Spleen (tissue), 11 donors: ENCODE results near the gene SH3BP4. TPM values are rescaled to one million over a fixed set of nuclear protein-coding genes. Genes with fewer than 3 reads are reported as not detected.

Source experiments
- DNase-seq: peaks from one replicate; pipeline ENCODE4 v3.0.0-alpha.2; 2020
- H3K27ac ChIP-seq, 8 donors: fragments of 200-600 bp; sonication (generic) in 7 of 8; 1 replicate in 4 of 8; 2 replicates in 4 of 8; pipeline versions ENCODE4 v1.5.0 to v1.8.0; 2016 to 2021; ENCODE audit warnings: inconsistent platforms in 4 of 8, mild to moderate bottlenecking in 4 of 8, moderate library complexity in 1 of 8
- H3K27me3 ChIP-seq, 7 donors: fragments of 200-600 bp; sonication (generic) in 6 of 7; replicated peaks in 1 of 7; 1 replicate in 4 of 7; 2 replicates in 3 of 7; pipeline versions ENCODE4 v1.5.0 to v1.8.0; 2016 to 2021; ENCODE audit warnings: inconsistent platforms in 3 of 7, mild to moderate bottlenecking in 1 of 7
- H3K36me3 ChIP-seq, 6 donors: fragments of 200-600 bp; sonication (generic) in 5 of 6; 1 replicate in 4 of 6; 2 replicates in 2 of 6; pipeline versions ENCODE4 v1.5.0 to v1.8.0; 2016 to 2021; ENCODE audit warnings: inconsistent platforms in 2 of 6
- H3K4me1 ChIP-seq, 6 donors: fragments of 200-600 bp; sonication (generic) in 5 of 6; 1 replicate in 3 of 6; 2 replicates in 3 of 6; pipeline versions ENCODE4 v1.5.0 to v1.8.0; 2016 to 2021; ENCODE audit warnings: inconsistent platforms in 3 of 6
- H3K4me3 ChIP-seq, 8 donors: fragments of 200-600 bp; sonication (generic) in 7 of 8; 1 replicate in 4 of 8; 2 replicates in 4 of 8; pipeline versions ENCODE4 v1.5.0 to v1.8.0; 2016 to 2021; ENCODE audit warnings: inconsistent platforms in 4 of 8, mild to moderate bottlenecking in 4 of 8, moderate library complexity in 2 of 8
- H3K9me3 ChIP-seq, 8 donors: fragments of 200-600 bp; sonication (generic) in 7 of 8; 1 replicate in 4 of 8; 2 replicates in 4 of 8; pipeline versions ENCODE4 v1.5.0 to v1.8.0; 2016 to 2021; ENCODE audit warnings: inconsistent platforms in 4 of 8
- CTCF ChIP-seq, 11 experiments: fragments of 200-600 bp in 7 of 11; fragments of 450-650 bp in 4 of 11; sonication (generic) in 4 of 11; IDR thresholded peaks in 8 of 11; conservative IDR thresholded peaks in 3 of 11; 1 replicate in 7 of 11; 2 replicates in 4 of 11; pipeline versions ENCODE4 v1.4.0 to v1.8.0; 2016 to 2021; ENCODE audit warnings: antibody characterized with exemption in 11 of 11, inconsistent platforms in 4 of 11, mild to moderate bottlenecking in 1 of 11
- POLR2A ChIP-seq, 3 donors: fragments of 450-650 bp; IDR thresholded peaks; one replicate each; pipeline ENCODE4 v1.5.1; 2017; ENCODE audit warnings: antibody characterized with exemption in 3 of 3, mild to moderate bottlenecking in 1 of 3
- POLR2AphosphoS5 ChIP-seq, 3 donors: sonication (generic); formaldehyde crosslinking; IDR thresholded peaks; one replicate each; pipeline ENCODE4 v1.5.1; 2017; ENCODE audit warnings: antibody characterized with exemption in 3 of 3
- WGBS, 5 donors: extraction: QIAGEN DNeasy Blood & Tissue Kit in 3 of 5; methylation state at CpG; one replicate each; pipeline versions ENCODE4 v1.1.5 to v1.1.7; 2013 to 2018; 5-methylcytosine and 5-hydroxymethylcytosine counted together
- intact Hi-C: fragments of 100-400 bp; cut with DNase I; formaldehyde crosslinking; loops from one replicate; pipeline ENCODE4 v1.15.0; 2023; ENCODE audit warnings: low total_unique reads
- polyA plus RNA-seq, 3 donors: library from polyadenylated mRNA; stranded (reverse); fragments of 200-250 nt; gene quantifications; one replicate each; pipeline ENCODE4 v1.2.1, GENCODE V29; 2013
- total RNA-seq, 7 donors: library from RNA; depleted of rRNA in 3 of 7; stranded (reverse); fragments of >200 nt in 3 of 7; fragmentation: NEBNext Ultra II Directional in 4 of 7; extraction: Animal tissue kit (Norgen Biotek cat#: 25700) in 4 of 7; gene quantifications; one replicate each; pipeline versions ENCODE4 v1.1.0 to v1.2.1, GENCODE V29; 2016 to 2021
- donor health status: healthy with polysubstance abuse.
- donor health status: DM: no; HTN: no; CAD: no; lungs with moderate emphysema.
- donor health status: DM: no; HTN: no; CAD: no.
- donor health status: Bipolar disorder and iron deficiency.
- donor health status: healthy.
- donor health status: DM: no; HTN: no; CAD: no.
- donor health status: DM: yes; HTN: yes; CAD: no.

Gene SH3BP4
- total and polyA plus RNA-seq, 10 donors, result 2.3 to 21.0 (median 12.4) TPM

GRCh38 chr2:234960175-234961088 is 8.6 kb downstream of the SH3BP4 start:
- WGBS, 5 donors, result 47 to 61% (median 54%) methylated on average over 13 of the region's 13 CpGs
- TF ChIP-seq POLR2AphosphoS5 (IDR thresholded peaks at IDR 0.05) (no peak), CTCF (IDR thresholded peaks at IDR 0.05 in 8 of 11, conservative IDR thresholded peaks at IDR 0.05 in 3 of 11) (no peak), POLR2A (IDR thresholded peaks at IDR 0.05) (no peak)
- H3K4me3 ChIP-seq, result no peak overlapping the region
- H3K4me1 ChIP-seq, result peaks cover 0 to 16% (median 6%) of the 10 kb centered on the region in 6 donors
- no peaks in the 10 kb centered on the region for H3K9me3 ChIP-seq
- intact Hi-C loops, result no loop called here
- no peak for DNase-seq
- peak overlapping the region in 3 of 8 donors; percentile 19 to 54 (median 34) for H3K27ac ChIP-seq
- H3K27me3 ChIP-seq, result peaks cover 0 to under 1% (median 0%) of the 10 kb centered on the region in 7 donors
- H3K36me3 ChIP-seq, result no peaks in the 10 kb centered on the region

- intact Hi-C loops, result no loop called here
- peak; percentile 33 for DNase-seq
- no peaks in the 10 kb centered on the region for H3K36me3 ChIP-seq
- H3K9me3 ChIP-seq, result no peaks in the 10 kb centered on the region
- H3K4me1 ChIP-seq, result peaks cover 0 to 16% (median 6%) of the 10 kb centered on the region in 6 donors
- H3K27me3 ChIP-seq, result no peaks in the 10 kb centered on the region
- no peak overlapping the region for H3K4me3 ChIP-seq
- 73 to 94% (median 86%) methylated on average over 2 of the region's 2 CpGs for WGBS, 5 donors
- H3K27ac ChIP-seq, result no peak overlapping the region
- TF ChIP-seq POLR2AphosphoS5 (IDR thresholded peaks at IDR 0.05), result no peak
- TF ChIP-seq POLR2A (IDR thresholded peaks at IDR 0.05), result no peak
- no peak for TF ChIP-seq CTCF (IDR thresholded peaks at IDR 0.05 in 8 of 11, conservative IDR thresholded peaks at IDR 0.05 in 3 of 11)
These were observed 10.0 kb downstream of the SH3BP4 start for GRCh38 chr2:234961784-234962183.

DNA sequence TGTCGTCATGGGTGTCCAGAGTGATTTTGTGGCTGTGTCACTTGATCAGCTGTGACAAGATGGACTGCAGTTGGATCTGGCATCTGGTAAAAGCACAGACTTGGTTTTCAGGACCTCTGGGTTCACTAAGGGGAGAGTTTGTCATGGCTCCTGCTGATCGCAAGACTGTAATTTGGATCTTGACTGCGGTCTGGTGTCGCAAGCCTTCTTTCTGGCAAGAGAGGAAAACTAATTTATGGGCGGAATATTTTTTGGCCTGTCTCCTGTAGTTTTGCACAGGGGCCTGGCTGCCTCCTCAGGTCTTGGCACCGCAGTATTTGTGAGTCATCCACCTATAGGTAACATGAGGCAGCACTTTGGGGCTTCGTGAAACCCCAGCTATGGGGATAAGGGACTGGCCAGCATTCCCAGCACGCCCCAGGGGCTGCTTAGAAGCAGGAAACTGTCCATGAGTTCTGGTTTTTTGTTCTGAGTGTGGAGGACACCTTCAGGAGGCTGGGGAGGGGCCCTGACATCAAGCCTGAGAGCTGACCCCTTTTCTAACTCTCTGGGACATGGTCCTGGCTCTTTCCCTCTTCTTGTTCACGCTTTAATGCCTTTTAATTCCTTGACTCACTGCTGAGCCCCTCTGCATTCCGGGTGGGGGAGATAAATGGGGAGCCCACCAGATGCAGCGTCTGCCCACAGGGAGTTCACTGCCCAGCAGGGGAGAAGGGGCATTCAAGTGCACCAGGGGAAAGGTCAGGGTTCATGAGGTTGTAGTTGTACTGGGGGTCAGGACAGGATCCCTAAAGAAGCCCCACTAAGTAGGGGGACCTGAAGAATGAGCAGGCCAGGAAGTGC is 12.2 kb downstream of the SH3BP4 start:
- no peak overlapping the region for H3K27ac ChIP-seq
- 82 to 92% (median 84%) methylated on average over 11 of the region's 11 CpGs for WGBS, 5 donors
- no peaks in the 10 kb centered on the region for H3K36me3 ChIP-seq
- H3K9me3 ChIP-seq, result no peaks in the 10 kb centered on the region
- DNase-seq, result peak; percentile 34
- H3K4me3 ChIP-seq, result no peak overlapping the region
- TF ChIP-seq POLR2AphosphoS5 (IDR thresholded peaks at IDR 0.05) (no peak), POLR2A (IDR thresholded peaks at IDR 0.05) (no peak), CTCF (IDR thresholded peaks at IDR 0.05 in 8 of 11, conservative IDR thresholded peaks at IDR 0.05 in 3 of 11) (no peak)
- peaks cover 0 to under 1% (median 0%) of the 10 kb centered on the region in 7 donors for H3K27me3 ChIP-seq
- peaks cover 0 to 16% (median 6%) of the 10 kb centered on the region in 6 donors for H3K4me1 ChIP-seq
- intact Hi-C loops, result no loop called here
